NCI-H446 treated with DMSO at 0.1 percent for 48 hours (cell line): Measurements from ENCODE around the gene SIRPB2.

Experiments
- DNase-seq: peaks from one replicate; lab custom pipeline; 2025; lab: John Stamatoyannopoulos, UW

SIRPB2 gene

DNA sequence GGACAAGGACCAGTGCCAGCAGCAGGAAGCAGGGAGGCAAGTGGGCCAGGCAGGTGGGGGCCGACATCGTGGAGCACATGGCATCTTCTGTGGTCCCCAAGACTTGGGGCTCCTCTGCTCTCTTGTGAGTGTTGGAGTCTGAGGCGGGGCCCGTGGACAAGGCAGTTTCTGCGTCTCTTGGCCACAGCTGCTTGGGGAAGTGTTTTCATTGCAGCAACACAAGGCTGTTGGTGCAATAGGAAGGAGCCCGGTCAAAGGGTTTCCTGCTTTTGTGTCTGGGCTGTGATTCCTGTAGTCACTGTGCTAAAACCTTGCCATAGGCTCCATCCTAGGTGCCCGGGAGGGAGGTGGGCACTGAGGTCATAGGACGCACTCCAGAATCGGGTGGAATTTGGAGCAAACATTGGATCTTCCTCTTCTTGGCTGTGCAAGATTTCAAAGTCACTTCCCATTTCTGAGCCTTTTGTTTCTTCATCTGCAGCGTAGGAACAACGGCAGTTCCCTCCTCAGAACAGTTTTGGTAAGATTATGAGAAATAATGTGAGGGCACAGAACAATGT is at the start of gene SIRPB2:
Gene SIRPB2 (minus strand): TSS at position 140 of the 560 bp plus-strand sequence. CDS start 61 bp downstream, at position 79.
- DNase-seq = no peak

DNA sequence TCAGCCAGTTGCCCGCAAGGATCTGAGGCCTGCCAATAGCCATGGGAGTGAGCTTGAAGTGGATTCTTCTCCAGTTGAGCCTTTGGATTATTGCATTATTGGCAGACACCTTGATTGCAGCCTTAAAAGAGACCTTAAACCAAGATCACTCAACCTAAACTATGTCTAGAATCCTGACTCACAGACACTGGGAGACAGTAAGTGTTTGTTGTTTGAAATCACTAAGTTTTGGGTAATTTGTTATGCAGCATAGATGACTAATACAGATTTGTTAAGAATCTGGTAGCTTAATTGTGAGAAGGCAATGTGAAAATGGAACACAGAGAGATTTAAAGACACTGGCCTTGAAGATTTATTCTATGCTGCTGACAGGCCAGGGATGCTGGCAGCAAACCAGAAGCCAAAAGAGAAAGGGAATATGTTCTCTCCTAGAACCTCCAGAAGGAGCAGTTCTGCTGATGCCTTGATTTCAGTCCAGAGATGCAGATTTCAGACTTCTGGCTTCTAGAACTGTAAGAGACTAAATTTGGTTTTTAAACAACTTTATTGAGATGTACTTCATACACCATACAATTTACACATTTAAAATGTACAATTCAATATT is 48.7 kb upstream of the SIRPB2 start:
- no peak for DNase-seq

DNA sequence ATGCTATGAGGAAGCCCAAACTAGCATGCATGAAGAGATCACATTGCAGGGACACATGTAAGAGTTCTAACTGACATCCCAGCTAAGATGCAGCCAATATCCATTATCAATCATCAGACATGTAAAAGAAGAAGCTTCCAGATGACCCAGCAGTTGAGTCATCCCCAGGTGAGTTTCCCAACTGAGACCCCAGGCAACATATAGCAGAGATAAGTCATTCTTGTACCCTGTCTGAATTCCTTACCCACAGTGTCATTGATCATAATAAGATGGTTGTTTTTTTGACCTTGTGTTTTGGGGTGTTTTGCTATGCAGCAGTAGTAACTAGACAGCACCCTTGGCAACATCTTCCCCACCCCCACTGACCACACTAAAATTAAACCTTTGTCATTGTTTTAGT is 47.4 kb upstream of the SIRPB2 start:
- DNase-seq = no peak

DNA sequence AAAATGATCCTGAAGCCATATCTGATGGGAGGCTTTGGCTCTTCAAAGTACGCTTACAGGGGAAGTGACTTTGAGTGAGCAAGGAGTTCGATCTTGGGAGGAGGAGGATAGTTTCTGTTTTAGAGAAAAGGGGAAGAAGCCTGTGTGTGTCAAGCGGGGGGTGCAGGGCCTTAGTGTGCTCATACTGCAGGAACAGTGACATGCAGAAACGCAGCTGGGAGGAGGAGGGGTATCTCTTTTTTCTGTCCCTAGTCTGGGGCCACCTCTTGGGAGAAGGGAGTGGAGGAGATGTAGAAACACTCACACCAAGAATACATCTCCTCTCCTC is 46.5 kb upstream of the SIRPB2 start:
- no peak for DNase-seq

DNA sequence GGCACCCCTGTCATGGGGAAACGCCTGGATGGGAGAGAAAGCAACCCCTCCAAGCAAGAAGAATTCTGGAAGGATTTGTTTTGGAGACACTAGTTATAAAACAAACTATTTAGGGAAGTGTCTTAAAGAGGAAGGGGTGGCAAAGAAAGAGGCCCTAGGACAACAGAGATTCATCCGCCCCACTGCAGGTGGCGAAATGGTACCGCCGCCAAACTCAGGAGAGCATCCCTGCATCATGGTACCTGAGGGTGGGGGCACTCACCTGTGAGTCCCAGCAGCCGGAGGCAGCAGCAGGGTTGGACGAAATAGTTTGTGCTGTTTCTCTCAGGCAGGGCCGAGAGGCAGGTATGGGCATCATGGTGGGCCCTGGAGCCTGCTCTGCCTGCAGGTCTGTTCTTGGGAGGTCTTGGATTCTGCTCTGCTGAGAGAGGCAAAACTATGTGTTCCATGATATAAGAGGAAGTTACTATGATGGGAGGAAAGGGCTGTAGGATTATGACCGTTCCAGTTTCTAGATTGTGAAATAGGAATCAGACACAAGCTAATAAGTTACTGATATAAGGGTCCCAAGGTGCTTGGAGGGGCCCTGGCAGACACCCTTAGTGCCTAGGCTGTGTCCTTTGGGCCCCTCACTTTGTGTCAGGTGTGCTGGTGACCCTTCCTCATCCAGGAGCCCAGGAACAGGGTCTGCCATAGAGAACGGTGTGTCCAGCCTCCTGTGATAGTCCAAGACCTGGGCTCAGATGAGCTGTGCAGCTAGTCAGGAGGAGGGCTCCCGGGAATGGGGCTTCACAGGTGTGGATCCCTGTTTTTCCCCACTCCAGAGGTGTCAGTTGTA is 45.9 kb upstream of the SIRPB2 start:
- no peak for DNase-seq

DNA sequence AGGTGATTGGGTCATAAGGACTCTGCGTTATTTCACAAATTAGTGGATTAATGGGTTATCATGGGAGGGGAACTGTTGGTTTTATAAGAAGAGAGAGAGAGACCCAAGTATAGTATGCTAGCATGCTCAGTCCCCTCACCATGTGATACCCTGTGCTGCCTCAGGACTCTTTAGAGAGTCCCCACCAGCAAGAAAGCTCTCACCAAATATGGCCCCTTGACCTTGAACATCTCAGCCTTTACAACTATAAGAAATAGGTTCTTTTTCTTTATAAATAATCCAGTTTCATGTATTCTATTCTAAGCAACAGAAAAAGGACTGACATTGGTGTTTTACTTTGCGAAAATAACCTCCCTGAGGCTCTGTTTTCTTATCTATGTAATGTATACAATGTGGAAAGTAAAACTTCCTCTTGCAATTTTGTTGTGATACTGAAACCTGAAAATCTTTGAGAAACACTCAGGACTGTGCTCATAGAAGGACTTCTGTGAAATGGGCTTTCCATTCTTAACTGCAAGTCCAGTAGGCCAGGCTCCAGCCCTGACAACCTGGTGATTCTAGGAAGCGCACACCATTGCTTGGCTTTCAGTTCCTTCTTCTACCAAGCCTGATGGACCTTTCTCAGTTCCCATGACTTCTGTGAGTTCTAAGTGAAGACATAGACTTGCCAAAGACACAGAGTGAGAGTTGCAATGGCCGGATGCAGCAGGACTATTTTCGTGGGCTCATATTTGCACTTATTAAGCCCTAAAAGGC is 44.4 kb upstream of the SIRPB2 start:
- DNase-seq = no peak

DNA sequence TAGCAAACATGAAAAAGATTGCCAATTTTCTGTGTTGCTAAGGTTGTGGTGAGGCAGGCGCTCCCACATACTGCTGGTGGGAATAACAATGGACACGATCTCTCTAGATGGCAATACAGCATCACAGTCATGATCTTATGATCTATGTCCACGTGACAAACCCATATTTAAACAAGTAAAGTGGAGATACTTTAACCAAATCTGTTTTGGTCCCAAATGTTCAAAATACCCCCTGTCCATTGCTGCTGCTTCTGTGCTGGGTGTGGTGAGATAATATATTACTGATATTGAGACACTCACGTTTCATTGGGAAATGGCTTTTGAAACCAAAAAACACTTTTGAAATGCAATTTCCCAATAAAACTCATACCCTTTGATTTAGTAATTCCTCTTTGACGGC is 43.3 kb upstream of the SIRPB2 start:
- DNase-seq = no peak

DNA sequence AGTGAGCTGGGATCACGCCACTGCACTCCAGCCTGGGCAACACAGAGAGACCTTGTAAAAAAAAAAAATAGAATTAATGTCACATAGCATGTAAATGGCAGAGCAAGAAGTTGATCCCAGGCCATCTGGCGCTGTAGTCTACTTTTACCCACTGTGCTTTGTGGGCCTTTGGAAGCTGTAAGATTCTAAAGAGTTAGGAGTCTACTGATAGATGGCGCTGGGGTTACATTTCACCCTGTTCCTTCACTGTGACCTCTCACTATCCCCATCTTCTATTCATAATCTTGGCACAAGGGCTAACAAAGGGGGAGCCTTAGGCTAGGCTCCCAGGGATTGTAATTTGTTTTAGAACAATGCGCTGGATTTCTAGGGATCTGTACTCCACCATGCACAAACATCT is 41.8 kb upstream of the SIRPB2 start:
- DNase-seq = no peak

DNA sequence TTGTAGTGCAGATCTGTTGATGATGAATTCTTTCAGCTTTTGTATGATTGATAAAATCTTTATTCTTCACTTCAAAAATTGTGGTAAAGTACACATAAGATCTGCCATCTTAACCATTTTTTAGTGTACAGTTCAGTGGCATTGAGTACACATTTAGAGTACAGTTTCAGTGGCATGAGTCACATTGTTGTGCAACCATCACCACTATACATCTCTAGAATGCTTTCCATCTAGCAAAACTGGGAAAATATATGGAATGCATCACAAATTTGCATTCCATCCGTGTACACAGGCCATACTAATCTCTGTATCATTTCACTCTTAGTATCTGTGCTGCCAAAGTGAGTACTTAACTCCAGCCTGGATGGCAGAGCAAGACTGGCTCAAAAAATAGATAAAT is 37.6 kb upstream of the SIRPB2 start:
- DNase-seq = no peak

DNA sequence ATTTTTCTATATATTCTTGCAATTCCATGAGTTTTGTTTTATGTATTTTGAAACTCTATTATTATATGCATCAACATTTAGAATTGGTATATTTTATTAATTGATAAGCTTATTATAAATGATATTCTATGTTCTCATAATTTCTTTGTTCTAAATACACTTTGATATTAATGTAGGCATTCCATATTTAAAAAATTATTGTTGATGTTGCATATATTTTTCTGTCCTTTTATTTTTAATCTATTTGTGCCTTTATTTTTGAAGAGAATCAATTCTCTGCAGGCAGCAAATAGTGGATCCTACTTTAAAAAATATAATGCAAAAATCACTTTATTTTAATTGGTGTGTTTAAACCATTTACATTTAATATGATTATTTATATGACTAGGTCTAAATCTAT is 36.7 kb upstream of the SIRPB2 start:
- DNase-seq = no peak

DNA sequence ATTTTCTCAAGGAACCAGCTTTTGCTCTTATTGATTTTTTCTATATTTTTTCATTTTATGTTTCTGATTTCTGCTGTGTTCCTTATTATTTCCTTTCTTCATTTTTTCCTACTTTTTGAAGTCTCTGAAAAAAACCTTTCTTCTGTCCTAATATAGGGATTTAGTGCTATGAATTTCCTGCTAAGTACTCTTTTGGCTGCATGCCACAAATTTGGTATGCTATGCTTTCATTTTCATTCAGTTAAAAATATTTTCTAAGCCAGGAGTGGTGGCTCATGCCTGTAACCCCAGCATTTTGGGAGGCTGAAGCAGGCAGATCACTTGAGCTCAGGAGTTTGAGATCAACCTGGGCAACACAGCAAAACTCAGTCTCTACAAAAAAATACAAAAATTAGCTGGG is 35.7 kb upstream of the SIRPB2 start:
- no peak for DNase-seq

DNA sequence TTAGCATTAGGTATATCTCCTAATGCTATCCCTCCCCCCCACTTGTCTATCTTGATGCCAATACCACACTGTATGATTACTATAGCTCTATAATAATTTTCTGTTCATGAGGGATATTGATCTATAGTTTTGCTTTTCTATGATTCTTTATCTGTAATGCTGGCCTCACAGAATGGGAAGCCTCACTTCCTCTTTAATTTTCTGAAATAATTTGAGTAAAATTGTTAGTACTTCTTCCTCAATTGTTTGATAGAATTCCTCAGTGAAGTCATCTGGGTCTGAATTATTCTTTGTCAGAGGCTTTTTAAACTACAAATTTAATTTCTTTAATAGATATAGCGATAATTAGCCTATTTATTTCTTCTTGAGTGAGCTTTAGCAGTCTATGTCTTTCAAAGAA is 35.1 kb upstream of the SIRPB2 start:
- no peak for DNase-seq

DNA sequence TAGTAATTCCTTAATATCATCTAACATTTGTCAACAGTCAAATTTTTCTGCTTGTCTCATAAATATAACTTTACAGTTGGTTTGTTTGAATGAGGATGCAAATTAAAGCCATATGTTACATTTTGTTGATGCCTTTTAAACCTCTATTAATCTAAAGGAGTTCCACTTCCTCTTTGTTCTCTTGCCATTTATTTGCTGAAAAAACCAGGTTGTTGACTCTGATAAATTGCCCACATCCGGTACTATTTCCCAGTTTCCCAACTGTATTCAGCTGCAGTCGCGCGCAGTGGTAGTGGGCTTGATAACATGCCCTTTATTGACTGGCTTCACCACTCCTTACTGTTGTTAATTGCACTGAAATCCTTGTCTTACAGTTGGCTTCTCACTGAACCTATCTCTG is 32.8 kb upstream of the SIRPB2 start:
- DNase-seq = no peak

DNA sequence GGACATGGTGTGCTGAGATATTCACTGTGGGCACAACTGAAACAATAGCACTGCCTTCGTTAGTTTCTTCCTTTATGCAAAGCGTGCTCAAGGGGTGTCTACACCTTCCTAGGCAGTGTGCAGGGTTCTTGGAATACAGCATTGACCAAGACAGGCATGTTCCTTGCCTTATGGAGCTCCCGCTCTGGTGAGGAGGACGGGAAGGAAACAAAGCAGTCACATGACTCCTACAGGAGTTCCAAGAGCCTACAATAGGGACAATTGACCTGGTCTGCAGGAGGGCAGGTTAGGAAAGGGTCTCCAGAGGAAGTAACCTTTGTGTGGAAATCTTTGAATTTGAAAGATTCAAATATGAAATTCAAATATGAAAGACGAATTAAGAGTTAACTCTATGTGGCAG is 25.8 kb upstream of the SIRPB2 start:
- no peak for DNase-seq

DNA sequence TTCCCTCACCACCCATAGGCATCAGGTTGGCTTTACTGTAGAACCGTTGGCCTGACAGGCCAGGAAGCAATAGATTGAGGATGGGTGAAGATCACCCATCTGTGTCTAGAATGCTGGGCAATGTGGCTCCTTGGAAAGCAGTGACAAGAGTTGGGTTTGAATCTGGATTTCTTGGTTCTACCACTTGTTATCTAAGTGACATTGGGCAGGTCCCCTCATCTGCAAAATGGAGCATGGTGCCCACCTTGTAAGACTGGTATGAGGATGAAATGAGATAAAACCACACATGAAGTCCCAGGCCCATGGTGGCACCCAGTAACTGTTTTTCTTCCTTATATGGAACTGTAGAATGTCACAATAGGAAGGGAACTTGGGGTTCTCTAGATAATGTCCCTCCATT is 22.6 kb upstream of the SIRPB2 start:
- no peak for DNase-seq

DNA sequence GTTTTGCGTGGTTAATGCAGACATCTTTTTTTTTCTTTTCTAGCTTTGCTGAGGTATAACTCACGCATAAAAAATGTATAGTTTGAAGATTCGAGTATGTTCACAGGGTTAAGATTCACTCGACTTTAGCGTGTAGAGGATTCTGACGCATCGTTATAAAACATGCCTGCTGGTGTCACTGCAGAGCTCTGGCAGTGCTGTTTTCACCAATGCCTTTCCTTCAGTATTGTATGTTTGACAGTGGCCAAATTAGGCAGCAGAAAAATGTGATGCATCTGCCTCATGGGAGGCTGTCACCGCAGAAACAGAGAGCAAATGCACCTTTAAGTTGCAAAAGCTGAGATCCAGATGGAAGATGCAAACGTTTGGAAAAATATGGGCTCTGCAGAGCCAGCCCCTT is 18.0 kb upstream of the SIRPB2 start:
- DNase-seq = no peak

DNA sequence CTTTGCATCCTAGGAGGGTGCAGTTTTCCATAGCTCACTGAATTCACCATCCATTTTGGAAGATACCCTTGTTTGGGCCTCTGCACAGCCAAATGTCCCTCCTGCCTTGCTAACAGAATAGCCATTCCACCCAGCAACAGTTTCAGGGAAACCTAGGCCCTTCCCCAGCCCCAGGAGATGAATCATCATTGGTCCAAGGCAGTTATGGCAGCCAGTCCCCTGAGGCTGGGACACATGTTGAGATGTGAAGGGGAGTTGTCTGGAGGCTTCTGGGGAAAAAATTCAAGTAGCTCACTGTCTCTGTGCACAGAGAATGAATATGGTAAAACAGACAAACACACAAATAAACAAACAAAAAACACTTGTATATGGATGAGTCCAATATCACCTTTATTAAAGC is 17.4 kb upstream of the SIRPB2 start:
- no peak for DNase-seq

DNA sequence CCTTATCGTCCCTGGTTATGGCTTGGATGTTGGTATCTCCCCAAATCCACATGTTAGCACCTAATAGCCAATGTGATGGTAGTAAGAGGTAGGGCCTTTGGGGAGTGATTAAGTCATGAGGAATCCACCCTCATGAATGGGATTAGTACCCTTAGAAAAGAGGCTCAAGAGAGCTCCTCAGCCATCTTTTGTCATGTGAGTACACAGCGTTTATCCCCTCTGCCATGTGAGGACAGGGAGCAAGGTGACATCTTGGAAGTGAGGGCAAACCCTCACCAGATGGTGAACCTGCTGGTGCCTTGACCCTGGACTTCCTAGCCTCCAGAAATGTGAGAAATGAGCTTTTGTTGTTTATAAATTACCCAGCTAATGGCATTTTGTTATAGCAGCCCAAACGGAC is 16.1 kb upstream of the SIRPB2 start:
- DNase-seq = no peak

DNA sequence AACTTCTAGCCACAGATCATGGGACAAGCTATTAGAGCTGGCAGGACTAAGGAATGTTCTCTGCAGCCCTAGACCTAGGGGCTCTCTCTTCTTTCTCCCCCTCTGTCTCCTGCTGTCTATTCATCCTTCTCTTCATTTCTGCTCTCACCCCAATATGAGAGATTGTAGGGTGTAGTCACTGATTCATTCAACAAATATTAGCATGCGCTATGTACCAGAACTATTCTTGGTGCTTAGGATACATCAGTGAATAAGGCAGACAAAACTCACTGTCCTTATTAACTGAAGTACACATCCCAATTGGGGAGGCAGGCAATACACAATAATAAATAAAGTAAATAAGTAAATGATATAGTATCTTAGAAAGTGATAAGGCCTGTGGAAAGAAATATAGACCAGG is 14.7 kb upstream of the SIRPB2 start:
- DNase-seq = no peak

DNA sequence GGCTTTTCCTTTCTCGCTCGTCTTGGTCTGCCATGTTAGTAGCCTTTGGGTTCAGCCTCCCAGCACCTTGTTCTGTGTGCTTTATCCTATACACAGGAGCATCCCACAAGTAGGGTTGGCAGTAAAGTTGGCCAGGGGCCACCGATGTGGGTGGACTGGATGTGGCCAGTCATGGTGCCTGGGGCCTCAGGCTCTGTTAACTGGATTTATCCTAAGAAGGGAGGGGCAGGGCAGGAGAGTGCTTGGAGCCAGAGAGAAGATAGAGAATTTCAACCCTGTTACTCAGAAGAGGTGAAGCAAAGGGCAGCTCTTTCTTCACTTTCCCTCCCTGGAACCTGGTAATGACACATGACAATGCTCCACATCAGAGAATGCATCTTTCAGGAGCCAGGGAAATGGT is 14.1 kb upstream of the SIRPB2 start:
- no peak for DNase-seq

DNA sequence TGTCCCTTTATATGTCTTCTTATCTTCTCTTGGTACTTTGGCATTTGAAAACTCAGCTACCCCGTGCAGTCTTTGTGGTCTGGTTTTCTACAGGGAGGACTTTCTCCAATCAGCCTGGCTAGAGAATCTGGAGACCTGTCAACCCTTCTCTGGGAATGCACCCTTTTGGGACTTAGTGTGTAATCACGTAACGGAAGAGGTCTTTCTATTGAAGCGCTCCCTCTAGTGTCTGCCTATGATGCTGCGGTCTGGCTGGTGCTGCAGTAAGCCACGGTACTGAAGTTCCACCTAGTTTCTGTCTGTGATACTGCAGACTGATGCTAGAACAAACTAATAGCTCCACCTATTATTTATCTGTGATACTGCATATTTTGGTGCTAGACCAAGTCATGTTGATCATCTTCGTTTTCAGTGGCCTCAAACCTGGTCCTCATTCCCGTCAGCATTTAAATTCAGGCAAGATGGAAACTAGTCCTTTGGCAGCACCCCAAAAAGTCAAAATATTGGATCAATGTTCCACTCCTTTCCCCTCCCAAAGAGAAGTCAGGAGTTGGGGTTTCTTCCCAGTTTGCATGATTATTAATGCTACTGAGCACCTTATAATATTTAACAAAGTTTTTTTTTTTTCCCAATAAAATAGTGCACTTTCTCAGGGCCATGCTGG is 12.5 kb upstream of the SIRPB2 start:
- peak; percentile 70 for DNase-seq

DNA sequence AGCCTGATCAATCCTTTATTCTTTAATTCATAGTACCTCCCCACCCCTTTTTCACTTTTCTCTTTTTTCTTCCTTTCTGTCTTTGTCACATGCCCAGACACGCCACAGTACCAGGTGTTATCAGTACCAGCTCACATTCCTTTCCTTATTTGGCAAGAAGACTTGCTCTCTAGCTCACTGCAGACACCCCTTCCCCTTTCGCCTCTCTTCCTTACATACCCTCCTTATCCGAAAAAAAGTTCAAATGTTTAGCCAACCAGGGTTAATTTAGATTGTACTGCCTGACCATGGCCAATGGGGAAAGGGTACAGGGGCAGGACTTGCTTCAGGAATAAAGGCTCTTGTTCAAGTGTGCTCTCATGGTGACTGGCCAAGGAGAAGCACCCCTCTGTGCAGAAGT is 9.3 kb upstream of the SIRPB2 start:
- DNase-seq = no peak
